NCI-H748 treated with DMSO at 0.1 percent for 48 hours (cell line): ENCODE results near the gene PRAC1.

Experiments used
- DNase-seq: peaks from one replicate; lab custom pipeline; 2025; lab: John Stamatoyannopoulos, UW

PRAC1 gene

GRCh38 chr17:48704361-48705248 is 17.7 kb downstream of the PRAC1 start:
- DNase-seq: no peak

- no peak for DNase-seq
These were observed 20.3 kb downstream of the PRAC1 start for GRCh38 chr17:48701864-48702532.

- no peak for DNase-seq
These were observed 29.1 kb downstream of the PRAC1 start for GRCh38 chr17:48693178-48693577.

GRCh38 chr17:48692049-48692448 is 30.3 kb downstream of the PRAC1 start:
- DNase-seq: no peak

- no peak for DNase-seq
These were observed 31.7 kb downstream of the PRAC1 start for GRCh38 chr17:48690655-48691054.

- no peak for DNase-seq
These were observed 40.7 kb downstream of the PRAC1 start for GRCh38 chr17:48681609-48682008.

- DNase-seq: no peak
These were observed 42.8 kb downstream of the PRAC1 start for GRCh38 chr17:48679385-48680096.

- DNase-seq: peak; percentile 44
These were observed 44.0 kb downstream of the PRAC1 start for GRCh38 chr17:48678141-48678971.

GRCh38 chr17:48676963-48677558 is 45.3 kb downstream of the PRAC1 start:
- no peak for DNase-seq

GRCh38 chr17:48672340-48672739 is 50.0 kb downstream of the PRAC1 start:
- DNase-seq: no peak
